D721Med (cell line): Measurements from ENCODE around the gene ITIH6.
"Not testable (repeated sequence)": the region's sequence is repeated elsewhere in the genome, so short reads cannot be mapped to it uniquely, and the experiment has no call there.

Experiments used
- DNase-seq: peaks from one replicate; pipeline ENCODE4 v3.0.0; 2011; ENCODE audit warnings: low spot score; ENCODE audit not compliant: insufficient read length
- FAIRE-seq: peaks from 2 replicates; lab custom pipeline; 2011; peaks lifted over from hg19 to GRCh38; lab: Jason Lieb, UNC
- TF ChIP-seq, protein P1 (sequence below): IDR thresholded peaks from 2 replicates; pipeline ENCODE4 v1.5.1; 2012; ENCODE audit warnings: mild to moderate bottlenecking, control low read depth; ENCODE audit not compliant: insufficient read depth; ENCODE audit errors: missing control alignments

ITIH6 gene

DNA sequence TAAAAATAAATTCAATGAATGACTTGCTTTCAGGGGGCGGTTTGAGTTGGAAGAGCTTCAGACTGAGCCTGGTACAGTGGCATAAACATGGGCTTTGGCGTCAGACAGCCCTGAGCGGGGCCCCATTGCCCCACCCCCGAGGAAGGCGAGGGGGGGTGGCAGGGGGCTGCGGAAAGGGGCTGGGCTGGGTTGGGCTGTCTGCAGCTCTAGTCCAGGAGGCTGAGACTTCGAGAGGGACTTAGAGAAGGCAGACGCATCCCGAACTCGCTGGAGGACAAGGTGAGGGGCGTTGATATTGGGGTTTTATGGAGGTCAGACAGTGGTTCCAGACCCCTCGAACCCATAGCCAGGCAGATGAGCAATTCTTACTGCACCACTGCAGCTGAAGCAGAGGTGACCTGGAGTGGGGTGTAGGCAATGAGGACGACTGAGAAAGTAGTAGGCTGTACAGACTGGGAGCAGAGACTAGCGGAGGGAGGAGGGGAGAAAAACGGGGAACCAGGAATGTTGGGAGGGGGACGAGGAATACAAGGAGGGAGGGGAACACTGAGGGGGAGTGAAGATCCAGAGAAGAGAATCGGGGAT lies 9.6 kb upstream of the ITIH6 start, which contains the start of gene MAGED2:
MAGED2 (plus strand) TSS at position 222 of the 585 bp plus-strand sequence. CDS start 1,587 bp downstream, outside the sequence.
- TF ChIP-seq, protein P1, sequence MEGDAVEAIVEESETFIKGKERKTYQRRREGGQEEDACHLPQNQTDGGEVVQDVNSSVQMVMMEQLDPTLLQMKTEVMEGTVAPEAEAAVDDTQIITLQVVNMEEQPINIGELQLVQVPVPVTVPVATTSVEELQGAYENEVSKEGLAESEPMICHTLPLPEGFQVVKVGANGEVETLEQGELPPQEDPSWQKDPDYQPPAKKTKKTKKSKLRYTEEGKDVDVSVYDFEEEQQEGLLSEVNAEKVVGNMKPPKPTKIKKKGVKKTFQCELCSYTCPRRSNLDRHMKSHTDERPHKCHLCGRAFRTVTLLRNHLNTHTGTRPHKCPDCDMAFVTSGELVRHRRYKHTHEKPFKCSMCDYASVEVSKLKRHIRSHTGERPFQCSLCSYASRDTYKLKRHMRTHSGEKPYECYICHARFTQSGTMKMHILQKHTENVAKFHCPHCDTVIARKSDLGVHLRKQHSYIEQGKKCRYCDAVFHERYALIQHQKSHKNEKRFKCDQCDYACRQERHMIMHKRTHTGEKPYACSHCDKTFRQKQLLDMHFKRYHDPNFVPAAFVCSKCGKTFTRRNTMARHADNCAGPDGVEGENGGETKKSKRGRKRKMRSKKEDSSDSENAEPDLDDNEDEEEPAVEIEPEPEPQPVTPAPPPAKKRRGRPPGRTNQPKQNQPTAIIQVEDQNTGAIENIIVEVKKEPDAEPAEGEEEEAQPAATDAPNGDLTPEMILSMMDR = no peak
- no peak for DNase-seq
- FAIRE-seq = no peak

DNA sequence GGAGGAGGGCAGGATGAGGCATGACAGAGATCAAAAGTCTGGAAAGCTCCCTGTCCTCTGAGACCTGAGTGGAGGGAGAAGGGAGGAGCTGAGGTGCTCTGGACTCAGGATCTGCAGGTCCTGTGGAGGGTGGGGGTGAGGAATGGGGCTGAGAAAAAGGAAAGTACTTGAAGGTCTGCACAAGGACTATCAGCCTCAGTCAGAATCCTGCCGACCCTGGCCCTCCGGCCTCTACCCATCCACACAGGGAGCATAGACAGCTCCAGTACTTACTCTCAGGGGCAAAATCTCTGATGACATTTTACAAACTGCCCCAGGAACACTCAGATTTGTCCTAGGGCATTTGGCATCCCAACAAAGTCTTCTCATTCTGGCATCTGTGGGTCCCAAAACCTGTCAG lies 991 bp upstream of the ITIH6 start:
- no peak for DNase-seq
- FAIRE-seq = no peak
- TF ChIP-seq, protein P1 = no peak

DNA sequence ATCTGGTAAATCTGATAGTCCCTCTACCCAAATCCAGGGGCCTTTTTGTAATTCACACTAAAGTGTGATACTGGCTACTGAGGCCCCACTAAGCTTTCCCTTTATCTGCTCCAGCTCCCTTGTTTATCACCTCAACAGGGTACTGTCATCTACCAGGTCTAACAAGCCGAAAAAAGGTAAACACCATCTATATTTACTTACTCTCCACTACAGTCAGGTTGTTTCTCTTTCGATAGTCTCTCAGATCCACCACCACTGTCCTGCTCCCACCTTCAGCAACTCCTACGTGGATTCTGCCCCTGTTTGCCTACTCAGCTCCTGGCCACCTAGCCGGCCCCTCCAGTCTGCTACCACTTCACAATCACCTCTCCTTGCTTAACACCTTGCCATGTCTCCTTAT lies 3.3 kb downstream of the ITIH6 start:
- no peak for DNase-seq
- FAIRE-seq = no peak
- TF ChIP-seq, protein P1 = no peak

DNA sequence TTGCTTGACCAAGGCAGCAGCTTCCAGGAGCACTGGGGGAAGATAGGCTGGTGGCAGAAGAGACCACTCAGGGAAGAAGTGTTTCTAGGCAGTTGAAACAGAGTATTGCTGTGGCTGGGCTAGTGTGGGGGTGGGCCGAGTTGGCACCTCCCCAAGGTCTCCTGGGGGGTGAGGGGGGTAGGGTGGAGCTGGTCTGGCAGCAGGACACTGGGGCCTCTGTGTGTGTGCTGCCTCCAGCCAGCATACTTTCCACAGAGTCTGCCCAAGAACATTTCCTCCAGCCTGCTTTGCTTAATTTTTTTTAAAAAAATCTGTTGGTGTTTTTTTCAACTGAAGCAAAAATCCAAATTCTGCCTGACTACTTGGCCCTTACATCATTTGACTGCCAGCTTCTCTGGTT lies 4.0 kb downstream of the ITIH6 start:
- TF ChIP-seq, protein P1 = no peak
- DNase-seq = no peak
- FAIRE-seq = no peak

DNA sequence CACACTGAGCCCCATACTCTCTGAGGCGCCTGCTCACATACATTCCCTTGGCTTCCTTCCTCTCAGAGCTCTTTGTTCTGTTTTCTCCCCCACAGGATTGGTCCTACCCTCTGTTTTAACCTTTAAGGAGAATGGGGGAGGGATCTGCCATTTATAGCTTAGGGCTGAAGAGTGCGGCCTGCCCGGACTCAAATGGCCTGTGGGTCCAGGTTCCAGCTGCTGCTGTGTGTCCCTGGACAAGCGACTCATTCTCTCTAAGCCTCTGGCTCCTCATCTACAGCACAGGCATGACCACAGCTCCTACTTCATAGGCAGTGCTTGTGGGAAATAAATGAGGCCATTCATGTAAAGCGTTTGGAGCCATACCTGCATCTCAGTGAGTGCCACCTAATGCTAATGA lies 8.7 kb downstream of the ITIH6 start:
- FAIRE-seq, DNase-seq: not testable (repeated sequence)

DNA sequence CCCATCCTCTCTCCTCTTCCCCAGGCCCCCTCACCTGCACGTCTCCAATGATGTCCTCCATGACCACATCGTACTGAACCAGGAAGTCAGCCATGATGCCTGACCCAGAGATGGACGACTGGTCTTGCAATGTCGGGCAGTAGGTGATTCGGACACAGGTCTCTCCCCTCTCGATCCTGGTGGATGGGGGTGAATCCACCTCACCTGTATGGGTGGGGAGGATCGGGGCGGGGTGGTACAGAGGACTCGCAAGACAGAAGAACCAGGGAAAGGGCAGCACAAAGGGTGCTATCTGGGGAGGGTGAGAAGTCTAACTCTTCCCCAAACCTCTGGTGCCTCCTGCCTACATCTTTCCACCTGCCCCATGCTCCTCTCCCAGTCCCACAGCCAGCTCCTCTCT lies 9.6 kb downstream of the ITIH6 start:
- FAIRE-seq = no peak
- TF ChIP-seq, protein P1 = no peak
- no peak for DNase-seq

DNA sequence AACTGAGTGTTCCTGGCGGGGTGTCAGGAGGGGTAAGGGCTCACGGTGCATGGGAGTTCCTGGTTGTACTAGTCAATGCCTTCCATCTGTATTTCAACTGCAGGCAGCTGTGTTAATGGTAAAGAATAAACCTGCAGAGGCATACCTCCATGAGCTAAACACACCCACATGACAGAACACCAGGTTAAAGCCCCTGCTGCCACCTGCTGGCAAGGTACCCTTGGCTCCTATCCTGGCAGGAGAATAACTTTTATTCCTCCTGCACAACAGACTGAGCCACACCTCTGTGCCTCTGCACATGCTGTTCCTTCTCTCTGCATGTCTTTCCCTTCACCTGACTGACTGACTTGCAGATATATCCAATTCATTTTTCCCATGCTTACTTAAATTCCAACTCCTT lies 11.1 kb downstream of the ITIH6 start:
- no peak for DNase-seq
- FAIRE-seq = no peak
- TF ChIP-seq, protein P1 = peak; percentile 16
